Hepatocyte (in vitro differentiated cells): ENCODE results near the gene PIK3AP1. TPM values are rescaled to one million over a fixed set of nuclear protein-coding genes. Genes with fewer than 3 reads are reported as not detected.

Source experiments
- DNase-seq: peaks from one replicate; pipeline ENCODE4 v3.0.0-alpha.2; 2016; ENCODE audit warnings: low spot score
- H2AFZ ChIP-seq: fragments of 200-600 bp; sonication (generic); 2 replicates; pipeline ENCODE4 v1.6.0; 2016; ENCODE audit warnings: antibody characterized with exemption, mild to moderate bottlenecking
- H3K27ac ChIP-seq: fragments of 200-600 bp; sonication (generic); 2 replicates; pipeline ENCODE4 v1.5.1; 2016; ENCODE audit warnings: mild to moderate bottlenecking
- H3K27me3 ChIP-seq: fragments of 200-600 bp; sonication (generic); 2 replicates; pipeline ENCODE4 v1.6.1; 2016
- H3K36me3 ChIP-seq: fragments of 200-600 bp; sonication (generic); replicated peaks from 2 replicates; pipeline ENCODE4 v1.5.1; 2016; ENCODE audit warnings: low read depth; ENCODE audit not compliant: insufficient read depth
- H3K4me1 ChIP-seq: fragments of 200-600 bp; sonication (generic); 2 replicates; pipeline ENCODE4 v1.5.1; 2016; ENCODE audit warnings: mild to moderate bottlenecking, moderate library complexity; ENCODE audit not compliant: insufficient read depth
- H3K4me2 ChIP-seq: fragments of 200-600 bp; sonication (generic); 2 replicates; pipeline ENCODE4 v1.6.0; 2016
- H3K4me3 ChIP-seq: fragments of 200-600 bp; sonication (generic); 2 replicates; pipeline ENCODE4 v1.5.1; 2016; ENCODE audit warnings: mild to moderate bottlenecking
- H3K79me2 ChIP-seq: fragments of 200-600 bp; sonication (generic); 2 replicates; pipeline ENCODE4 v1.6.0; 2017; ENCODE audit warnings: mild to moderate bottlenecking
- H3K9me2 ChIP-seq: fragments of 200-600 bp; sonication (generic); replicated peaks from 2 replicates; pipeline ENCODE4 v1.6.0; 2017; ENCODE audit warnings: mild to moderate bottlenecking; ENCODE audit not compliant: insufficient read depth
- H3K9me3 ChIP-seq: fragments of 200-600 bp; sonication (generic); 2 replicates; pipeline ENCODE4 v1.5.1; 2016; ENCODE audit warnings: low read depth, mild to moderate bottlenecking
- H4K20me1 ChIP-seq: fragments of 200-600 bp; sonication (generic); 2 replicates; pipeline ENCODE4 v1.6.0; 2016; ENCODE audit warnings: mild to moderate bottlenecking; ENCODE audit not compliant: insufficient read depth, poor library complexity, severe bottlenecking
- EZH2 ChIP-seq: fragments of 200-600 bp; sonication (generic); IDR thresholded peaks from 2 replicates; pipeline ENCODE4 v1.6.1; 2016; ENCODE audit warnings: antibody characterized with exemption, mild to moderate bottlenecking, borderline replicate concordance
- EZH2phosphoT487 ChIP-seq: fragments of 200-600 bp; sonication (generic); IDR thresholded peaks from one replicate; pipeline ENCODE4 v1.6.1; 2018; ENCODE audit warnings: antibody characterized with exemption, mild to moderate bottlenecking, low read depth, moderate library complexity; ENCODE audit not compliant: unreplicated experiment, severe bottlenecking
- WGBS: methylation state at CpG from one replicate; pipeline ENCODE4 v1.1.6; 2016; ENCODE audit warnings: low lambda C conversion rate; ENCODE audit errors: missing lambda C conversion rate; 5-methylcytosine and 5-hydroxymethylcytosine counted together
- polyA plus RNA-seq: library from polyadenylated mRNA; unstranded; fragments of >200 nt; fragmentation: Nextera tagmentation; extraction: Ambion mirVana; gene quantifications from 2 replicates; pipeline ENCODE4 v1.2.1, GENCODE V29; 2016
- total RNA-seq: library from RNA; depleted of rRNA; stranded (reverse); fragments of >200 nt; gene quantifications from 2 replicates; pipeline ENCODE4 v1.2.3, GENCODE V29; 2014
- TF ChIP-seq, protein P1 (sequence below): fragments of 200-600 bp; sonication (generic); IDR thresholded peaks from 2 replicates; pipeline ENCODE4 v1.5.1; 2016; ENCODE audit warnings: antibody characterized with exemption, mild to moderate bottlenecking; ENCODE audit not compliant: poor library complexity

Gene PIK3AP1
- total and polyA plus RNA-seq, 2 experiments from 2014 or later = 2.5 to 8.4 TPM

DNA sequence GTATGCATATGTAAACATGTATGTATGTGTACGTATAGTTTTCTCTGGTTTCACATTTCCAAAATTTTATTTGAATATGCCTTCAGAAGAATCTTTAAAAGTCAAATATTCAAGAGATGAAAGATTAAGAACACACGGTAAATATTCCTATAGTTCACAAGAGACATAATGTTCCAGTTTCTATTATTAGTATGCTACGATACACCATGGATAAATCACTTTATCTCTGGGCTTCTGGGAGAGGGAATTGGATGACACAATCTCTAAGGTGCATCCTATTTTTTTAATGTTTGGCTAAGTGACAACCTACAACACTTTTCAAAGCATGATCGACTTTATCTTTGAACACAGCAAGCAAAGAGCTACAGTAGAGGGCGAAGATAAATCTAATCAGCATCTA, 147.3 kb downstream of the PIK3AP1 start:
- Histone ChIP-seq H3K27ac (no peak overlapping the region), H3K9me2 (no peaks in the 10 kb centered on the region), H3K4me2 (no peak overlapping the region), H3K4me1 (peaks cover 3% of the 10 kb centered on the region), H2AFZ (no peak overlapping the region), H3K27me3 (no peaks in the 10 kb centered on the region), H4K20me1 (peaks cover 94% of the 10 kb centered on the region), H3K79me2 (peaks cover 98% of the 10 kb centered on the region), H3K9me3 (no peaks in the 10 kb centered on the region), H3K36me3 (no peaks in the 10 kb centered on the region), H3K4me3 (no peak overlapping the region)
- no peak for TF ChIP-seq EZH2phosphoT487
- TF ChIP-seq, protein P1, sequence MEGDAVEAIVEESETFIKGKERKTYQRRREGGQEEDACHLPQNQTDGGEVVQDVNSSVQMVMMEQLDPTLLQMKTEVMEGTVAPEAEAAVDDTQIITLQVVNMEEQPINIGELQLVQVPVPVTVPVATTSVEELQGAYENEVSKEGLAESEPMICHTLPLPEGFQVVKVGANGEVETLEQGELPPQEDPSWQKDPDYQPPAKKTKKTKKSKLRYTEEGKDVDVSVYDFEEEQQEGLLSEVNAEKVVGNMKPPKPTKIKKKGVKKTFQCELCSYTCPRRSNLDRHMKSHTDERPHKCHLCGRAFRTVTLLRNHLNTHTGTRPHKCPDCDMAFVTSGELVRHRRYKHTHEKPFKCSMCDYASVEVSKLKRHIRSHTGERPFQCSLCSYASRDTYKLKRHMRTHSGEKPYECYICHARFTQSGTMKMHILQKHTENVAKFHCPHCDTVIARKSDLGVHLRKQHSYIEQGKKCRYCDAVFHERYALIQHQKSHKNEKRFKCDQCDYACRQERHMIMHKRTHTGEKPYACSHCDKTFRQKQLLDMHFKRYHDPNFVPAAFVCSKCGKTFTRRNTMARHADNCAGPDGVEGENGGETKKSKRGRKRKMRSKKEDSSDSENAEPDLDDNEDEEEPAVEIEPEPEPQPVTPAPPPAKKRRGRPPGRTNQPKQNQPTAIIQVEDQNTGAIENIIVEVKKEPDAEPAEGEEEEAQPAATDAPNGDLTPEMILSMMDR = no peak
- no peak for TF ChIP-seq EZH2
- WGBS = 91% methylated on average over 5 of the region's 5 CpGs
- no peak for DNase-seq

DNA sequence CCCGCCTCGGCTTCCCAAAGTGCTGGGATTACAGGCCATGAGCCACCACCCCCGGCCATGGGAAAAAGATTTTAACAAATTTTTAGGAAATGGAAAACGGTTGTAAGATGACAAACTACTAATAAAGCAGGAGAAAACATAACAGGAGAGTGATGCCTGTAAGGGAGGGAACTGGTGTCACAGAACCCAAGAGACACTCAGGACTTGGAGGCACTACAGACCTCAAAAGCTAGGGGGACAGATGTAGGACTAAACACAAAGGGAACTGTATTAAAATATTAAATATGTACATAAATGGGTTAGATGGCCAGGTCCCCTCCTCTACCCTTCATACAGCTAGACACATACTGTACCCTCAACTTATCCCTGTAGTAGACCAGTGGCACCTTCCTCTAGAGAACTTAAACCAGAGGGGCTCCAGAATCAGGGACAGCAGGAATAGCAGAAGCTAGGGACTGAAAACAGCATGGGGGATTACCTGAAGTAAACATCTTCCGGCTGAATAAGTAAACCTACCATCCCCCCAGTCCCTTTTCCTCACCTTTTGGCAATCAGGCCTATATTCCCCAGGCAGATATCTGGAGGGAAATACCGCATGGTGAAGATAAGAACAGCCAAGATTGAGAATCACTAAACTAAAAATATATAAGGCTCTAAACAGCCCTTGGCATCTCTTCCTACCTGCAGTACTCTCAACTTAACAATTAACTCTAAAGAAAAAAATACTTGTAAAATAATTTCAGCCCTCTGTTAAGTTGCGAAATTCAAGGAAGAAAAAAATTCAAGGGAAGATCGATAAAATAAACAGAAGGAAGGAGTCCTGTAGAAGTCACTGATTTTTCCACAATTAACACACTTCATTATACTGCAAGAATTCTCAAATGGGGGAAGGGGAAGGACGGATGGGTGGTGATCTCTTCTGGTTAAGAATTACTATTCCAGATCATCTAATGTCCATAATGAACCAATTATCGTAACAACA, 149.0 kb downstream of the PIK3AP1 start:
- no peaks in the 10 kb centered on the region for H3K36me3 ChIP-seq
- no peak overlapping the region for H3K4me2 ChIP-seq
- H3K9me3 ChIP-seq = no peaks in the 10 kb centered on the region
- H3K27me3 ChIP-seq = no peaks in the 10 kb centered on the region
- H3K4me3 ChIP-seq = no peak overlapping the region
- TF ChIP-seq, protein P1 = no peak
- no peak for TF ChIP-seq EZH2
- no peak for TF ChIP-seq EZH2phosphoT487
- no peak overlapping the region for H2AFZ ChIP-seq
- H3K27ac ChIP-seq = no peak overlapping the region
- peaks cover 98% of the 10 kb centered on the region for H3K79me2 ChIP-seq
- no peaks in the 10 kb centered on the region for H3K9me2 ChIP-seq
- 89% methylated on average over 10 of the region's 10 CpGs for WGBS
- peaks cover 94% of the 10 kb centered on the region for H4K20me1 ChIP-seq
- no peak for DNase-seq
- no peaks in the 10 kb centered on the region for H3K4me1 ChIP-seq

DNA sequence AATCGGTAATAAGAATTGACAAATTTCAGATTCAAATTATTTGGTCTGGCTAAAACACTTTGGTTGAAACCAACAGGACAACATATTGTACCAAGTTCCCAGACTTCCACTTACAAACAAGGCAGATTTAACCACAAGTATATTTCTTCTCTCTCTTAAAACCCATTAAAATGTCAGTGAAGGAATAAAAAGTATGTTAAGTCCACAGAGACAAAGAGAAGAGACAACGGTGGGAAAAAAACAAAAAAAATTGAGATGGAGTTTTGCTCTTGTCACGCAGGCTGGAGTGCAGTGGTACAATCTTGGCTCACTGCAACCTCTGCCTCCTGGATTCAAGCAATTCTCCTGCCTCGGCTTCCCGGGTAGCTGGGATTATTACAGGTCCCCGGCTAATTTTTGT, 149.8 kb downstream of the PIK3AP1 start:
- Histone ChIP-seq H3K4me2 (no peak overlapping the region), H3K27ac (no peak overlapping the region)
- WGBS = 91% methylated on average over 6 of the region's 6 CpGs

More for the DNA sequence above, 149.8 kb downstream of the PIK3AP1 start:
- H3K4me3 ChIP-seq = no peak overlapping the region
- no peak for DNase-seq
- H3K9me2 ChIP-seq = no peaks in the 10 kb centered on the region
- no peaks in the 10 kb centered on the region for H3K4me1 ChIP-seq
- no peak overlapping the region for H2AFZ ChIP-seq
- H3K79me2 ChIP-seq = peaks cover 97% of the 10 kb centered on the region
- H3K27me3 ChIP-seq = no peaks in the 10 kb centered on the region
- H3K36me3 ChIP-seq = no peaks in the 10 kb centered on the region
- TF ChIP-seq EZH2phosphoT487 (no peak), EZH2 (no peak)
- TF ChIP-seq, protein P1 = no peak
- H4K20me1 ChIP-seq = peaks cover 94% of the 10 kb centered on the region
- no peaks in the 10 kb centered on the region for H3K9me3 ChIP-seq
